Endothelial cell (in vitro differentiated cells): Measurements from ENCODE around the gene B4GALT2. TPM values are rescaled to one million over a fixed set of nuclear protein-coding genes. Genes with fewer than 3 reads are reported as not detected.

Experiments used
- DNase-seq: peaks from one replicate; pipeline ENCODE4 v3.0.0; 2021; ENCODE audit warnings: low spot score
- H3K27ac Mint-ChIP-seq: one replicate; pipeline ENCODE4 v1.8.0; 2021; ENCODE audit warnings: mixed read lengths, inconsistent platforms; ENCODE audit not compliant: unreplicated experiment
- H3K27me3 Mint-ChIP-seq: one replicate; pipeline ENCODE4 v1.8.0; 2021; ENCODE audit warnings: mild to moderate bottlenecking, moderate library complexity, mixed read lengths, inconsistent platforms; ENCODE audit not compliant: unreplicated experiment
- H3K36me3 Mint-ChIP-seq: one replicate; pipeline ENCODE4 v1.8.0; 2021; ENCODE audit warnings: mild to moderate bottlenecking, low read depth, mixed read lengths, inconsistent platforms; ENCODE audit not compliant: unreplicated experiment
- H3K4me1 Mint-ChIP-seq: one replicate; pipeline ENCODE4 v1.8.0; 2021; ENCODE audit warnings: mild to moderate bottlenecking, mixed read lengths, inconsistent platforms; ENCODE audit not compliant: unreplicated experiment
- H3K4me3 Mint-ChIP-seq: one replicate; pipeline ENCODE4 v1.8.0; 2021; ENCODE audit warnings: mild to moderate bottlenecking, mixed read lengths, inconsistent platforms; ENCODE audit not compliant: unreplicated experiment
- H3K9me3 Mint-ChIP-seq: one replicate; pipeline ENCODE4 v1.8.0; 2021; ENCODE audit warnings: mixed read lengths, inconsistent platforms; ENCODE audit not compliant: unreplicated experiment
- CTCF ChIP-seq: fragments of 200-600 bp; sonication (generic); IDR thresholded peaks from one replicate; pipeline ENCODE4 v1.5.0; 2021; ENCODE audit warnings: antibody characterized with exemption; ENCODE audit not compliant: unreplicated experiment
- total RNA-seq: library from RNA; stranded (reverse); fragmentation: NEBNext Ultra II Directional; extraction: Animal tissue kit (Norgen Biotek cat#: 25700); gene quantifications from one replicate; pipeline ENCODE4 v1.2.1, GENCODE V29; 2021; ENCODE audit not compliant: unreplicated experiment

B4GALT2 gene
- total RNA-seq, 1 donor from 2014 or later = 35.4 TPM

GRCh38 chr1:43957407-43958040, 21.5 kb upstream of the B4GALT2 start:
- DNase-seq = no peak
- H3K4me3 Mint-ChIP-seq = peak overlapping the region; percentile 21
- no peak overlapping the region for H3K27ac Mint-ChIP-seq
- H3K27me3 Mint-ChIP-seq = peaks cover 2% of the 10 kb centered on the region
- peaks cover 3% of the 10 kb centered on the region for H3K4me1 Mint-ChIP-seq
- H3K36me3 Mint-ChIP-seq = peaks cover 32% of the 10 kb centered on the region
- H3K9me3 Mint-ChIP-seq = no peaks in the 10 kb centered on the region
- TF ChIP-seq CTCF = no peak

DNA sequence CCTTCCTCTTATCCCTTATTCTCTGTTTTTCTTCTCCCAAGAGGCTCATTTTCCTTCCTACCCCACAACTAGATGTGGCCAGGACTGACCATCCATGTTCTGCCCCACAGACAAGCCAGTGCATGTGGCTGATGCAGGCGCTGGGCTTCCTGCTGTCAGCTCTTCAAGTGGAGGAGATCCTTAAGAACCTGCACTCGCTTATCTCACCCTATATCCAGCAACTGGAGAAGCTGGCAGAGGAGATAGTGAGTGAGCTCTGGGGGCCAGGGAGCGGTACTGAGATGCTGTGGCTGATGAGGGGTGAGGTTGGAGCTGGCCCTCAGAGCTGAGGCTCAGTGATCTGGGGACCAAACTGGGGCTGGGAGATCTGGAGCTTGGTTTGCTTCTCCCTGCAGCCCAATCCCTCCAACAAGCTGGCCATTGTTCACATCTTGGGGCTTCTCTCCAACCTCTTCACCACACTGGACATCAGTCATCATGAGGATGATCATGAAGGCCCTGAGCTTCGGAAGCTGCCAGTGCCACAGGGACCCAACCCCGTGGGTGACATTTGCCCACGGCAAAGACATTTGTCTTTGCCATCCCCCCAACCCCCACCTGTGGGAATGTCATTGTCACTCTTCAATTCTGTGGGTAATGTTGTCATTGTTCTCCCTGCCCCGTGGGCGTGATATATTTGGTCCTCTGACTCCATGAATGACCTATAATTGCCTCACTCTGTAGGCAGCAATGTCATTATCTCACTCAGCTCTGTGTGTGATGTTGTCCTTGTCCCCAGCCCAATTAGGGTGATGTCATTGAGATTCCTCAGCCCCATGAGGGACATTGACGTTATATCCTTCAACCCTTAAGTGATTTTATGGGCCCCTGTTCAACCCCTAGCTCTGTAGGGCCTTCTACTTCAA, 20.4 kb upstream of the B4GALT2 start:
- peaks cover 2% of the 10 kb centered on the region for H3K27me3 Mint-ChIP-seq
- H3K36me3 Mint-ChIP-seq = peaks cover 36% of the 10 kb centered on the region
- no peaks in the 10 kb centered on the region for H3K9me3 Mint-ChIP-seq
- H3K4me3 Mint-ChIP-seq = peak overlapping the region; percentile 57
- no peak for DNase-seq
- no peak overlapping the region for H3K27ac Mint-ChIP-seq
- peaks cover under 1% of the 10 kb centered on the region for H3K4me1 Mint-ChIP-seq
- no peak for TF ChIP-seq CTCF

- Mint-ChIP-seq H3K4me3 (peak overlapping the region; percentile 68), H3K27ac (no peak overlapping the region), H3K9me3 (no peaks in the 10 kb centered on the region), H3K27me3 (peaks cover 2% of the 10 kb centered on the region), H3K36me3 (peaks cover 36% of the 10 kb centered on the region), H3K4me1 (no peaks in the 10 kb centered on the region)
- DNase-seq = no peak
- no peak for TF ChIP-seq CTCF
Observed at GRCh38 chr1:43960798-43961197, 18.2 kb upstream of the B4GALT2 start.

DNA sequence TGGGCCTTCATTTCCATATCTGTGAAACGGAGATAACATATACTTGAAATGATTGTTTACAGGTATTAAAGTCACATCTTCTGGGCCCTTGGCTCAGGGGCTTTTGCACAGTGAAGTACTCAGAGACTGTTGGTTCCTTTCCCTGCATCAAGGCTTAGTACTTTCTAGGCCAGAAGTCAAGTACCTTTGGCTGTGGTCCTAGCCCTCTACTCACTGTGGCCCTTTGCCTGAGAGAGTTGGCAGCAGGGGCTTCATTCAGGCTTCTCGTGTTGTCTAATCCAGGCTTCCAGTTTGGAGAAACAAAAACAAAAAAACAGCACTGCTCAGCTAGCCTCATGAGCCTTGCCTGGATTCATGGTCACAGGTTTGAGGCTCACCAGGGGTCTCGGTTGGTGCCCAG, 17.3 kb upstream of the B4GALT2 start:
- Mint-ChIP-seq H3K27ac (no peak overlapping the region), H3K4me1 (no peaks in the 10 kb centered on the region), H3K27me3 (peaks cover 2% of the 10 kb centered on the region), H3K36me3 (peaks cover 37% of the 10 kb centered on the region), H3K4me3 (no peak overlapping the region), H3K9me3 (no peaks in the 10 kb centered on the region)
- TF ChIP-seq CTCF = no peak
- DNase-seq = no peak

DNA sequence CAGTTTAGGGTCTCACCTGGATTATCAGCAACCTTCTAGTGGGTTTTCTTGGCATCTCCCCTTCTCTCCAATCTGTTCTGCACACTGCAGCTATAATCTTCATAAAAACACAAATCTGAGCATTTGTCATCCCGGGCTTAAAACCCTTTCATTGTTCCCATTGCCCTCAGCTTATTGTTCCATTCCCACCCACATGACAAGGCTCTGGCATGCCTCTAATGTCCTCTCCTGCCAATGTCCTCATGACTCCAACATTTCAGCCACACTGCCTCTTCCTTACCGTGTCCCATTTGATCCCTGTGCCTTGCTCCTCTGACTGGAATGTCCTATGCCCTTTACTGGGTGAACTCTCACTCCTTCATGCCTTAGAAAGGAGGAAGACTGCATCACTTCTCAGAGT, 16.7 kb upstream of the B4GALT2 start:
- no peak for DNase-seq
- no peak for TF ChIP-seq CTCF
- Mint-ChIP-seq H3K9me3 (no peaks in the 10 kb centered on the region), H3K27me3 (peaks cover 2% of the 10 kb centered on the region), H3K36me3 (peaks cover 34% of the 10 kb centered on the region), H3K4me1 (no peaks in the 10 kb centered on the region), H3K27ac (peak overlapping the region; percentile 17), H3K4me3 (peak overlapping the region; percentile 32)
